ENCODE data around the gene EXOSC3.
"Not testable (repeated sequence)": the region's sequence is repeated elsewhere in the genome, so short reads cannot be mapped to it uniquely, and the experiment has no call there.

The EXOSC3 gene

DNA sequence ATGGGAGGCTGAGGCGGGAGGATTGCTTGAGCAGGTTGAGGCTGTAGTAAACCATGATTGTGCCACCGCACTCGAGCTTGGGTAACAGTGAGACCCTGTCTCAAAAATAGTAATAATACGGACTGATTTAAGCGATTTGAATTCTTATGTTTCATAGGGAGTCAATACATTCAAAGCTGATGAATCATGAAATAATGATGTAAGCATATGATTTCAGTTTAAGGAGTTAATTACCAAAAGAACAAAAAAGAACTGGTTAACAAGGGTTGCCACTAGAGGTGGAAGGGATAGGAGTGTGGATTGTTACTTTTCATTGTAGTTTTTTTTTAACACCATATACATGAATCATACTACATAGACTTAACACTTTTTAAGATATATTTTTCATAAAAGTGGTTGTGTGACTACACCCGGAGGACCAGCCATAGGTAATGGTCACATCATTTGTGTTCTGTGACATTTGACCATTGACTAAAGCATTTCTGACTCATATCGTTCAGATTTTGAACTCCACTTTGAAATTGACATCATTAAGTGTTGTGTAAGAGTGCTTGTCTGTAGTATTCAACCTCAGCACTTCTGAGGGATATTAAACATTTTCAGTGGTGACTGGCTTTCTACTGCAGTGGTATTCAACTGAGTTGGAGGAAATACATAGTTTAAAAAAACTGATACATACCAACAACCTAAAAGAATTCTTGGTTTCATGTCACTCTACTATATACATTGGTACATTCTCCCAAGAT lies 24.3 kb downstream of the EXOSC3 start:
- TF ChIP-seq, protein P1, sequence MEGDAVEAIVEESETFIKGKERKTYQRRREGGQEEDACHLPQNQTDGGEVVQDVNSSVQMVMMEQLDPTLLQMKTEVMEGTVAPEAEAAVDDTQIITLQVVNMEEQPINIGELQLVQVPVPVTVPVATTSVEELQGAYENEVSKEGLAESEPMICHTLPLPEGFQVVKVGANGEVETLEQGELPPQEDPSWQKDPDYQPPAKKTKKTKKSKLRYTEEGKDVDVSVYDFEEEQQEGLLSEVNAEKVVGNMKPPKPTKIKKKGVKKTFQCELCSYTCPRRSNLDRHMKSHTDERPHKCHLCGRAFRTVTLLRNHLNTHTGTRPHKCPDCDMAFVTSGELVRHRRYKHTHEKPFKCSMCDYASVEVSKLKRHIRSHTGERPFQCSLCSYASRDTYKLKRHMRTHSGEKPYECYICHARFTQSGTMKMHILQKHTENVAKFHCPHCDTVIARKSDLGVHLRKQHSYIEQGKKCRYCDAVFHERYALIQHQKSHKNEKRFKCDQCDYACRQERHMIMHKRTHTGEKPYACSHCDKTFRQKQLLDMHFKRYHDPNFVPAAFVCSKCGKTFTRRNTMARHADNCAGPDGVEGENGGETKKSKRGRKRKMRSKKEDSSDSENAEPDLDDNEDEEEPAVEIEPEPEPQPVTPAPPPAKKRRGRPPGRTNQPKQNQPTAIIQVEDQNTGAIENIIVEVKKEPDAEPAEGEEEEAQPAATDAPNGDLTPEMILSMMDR (IDR thresholded peaks at IDR 0.05; ENCODE audit: low read depth, low read length) = no peak
- peak; percentile 55 for DNase-seq (ENCODE audit: low read depth, low spot score)
- in situ Hi-C loops (cut with HindIII; ENCODE audit: low sequenced_read_pairs) = no loop called here
- H3K4me3 ChIP-seq (ENCODE audit: low read depth, low read length) = no peak overlapping the region

DNA sequence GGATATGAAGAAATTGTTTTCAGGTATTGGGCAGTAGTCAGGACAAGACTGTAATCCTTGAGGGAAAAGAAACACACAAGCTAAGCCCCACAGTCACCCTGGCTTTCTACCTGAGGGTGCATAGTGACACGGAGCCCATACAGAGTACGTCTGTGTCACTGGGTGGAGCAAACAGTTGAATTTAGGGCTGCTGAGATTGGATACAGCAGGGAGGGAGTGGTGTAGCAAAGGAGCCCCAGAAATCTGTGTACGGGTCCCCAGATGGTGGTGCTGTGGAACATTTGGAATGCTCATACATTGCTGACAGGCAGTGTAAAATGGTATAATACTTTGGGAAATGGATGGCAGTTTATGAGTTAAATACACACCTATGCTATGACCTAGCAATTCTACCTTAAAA lies 26.1 kb downstream of the EXOSC3 start:
- in situ Hi-C loops (cut with HindIII; ENCODE audit: low sequenced_read_pairs) = no loop called here
- TF ChIP-seq, protein P1 (IDR thresholded peaks at IDR 0.05; ENCODE audit: low read depth, low read length) = no peak
- DNase-seq (ENCODE audit: low read depth, low spot score) = no peak
- H3K4me3 ChIP-seq (ENCODE audit: low read depth, low read length) = no peak overlapping the region

DNA sequence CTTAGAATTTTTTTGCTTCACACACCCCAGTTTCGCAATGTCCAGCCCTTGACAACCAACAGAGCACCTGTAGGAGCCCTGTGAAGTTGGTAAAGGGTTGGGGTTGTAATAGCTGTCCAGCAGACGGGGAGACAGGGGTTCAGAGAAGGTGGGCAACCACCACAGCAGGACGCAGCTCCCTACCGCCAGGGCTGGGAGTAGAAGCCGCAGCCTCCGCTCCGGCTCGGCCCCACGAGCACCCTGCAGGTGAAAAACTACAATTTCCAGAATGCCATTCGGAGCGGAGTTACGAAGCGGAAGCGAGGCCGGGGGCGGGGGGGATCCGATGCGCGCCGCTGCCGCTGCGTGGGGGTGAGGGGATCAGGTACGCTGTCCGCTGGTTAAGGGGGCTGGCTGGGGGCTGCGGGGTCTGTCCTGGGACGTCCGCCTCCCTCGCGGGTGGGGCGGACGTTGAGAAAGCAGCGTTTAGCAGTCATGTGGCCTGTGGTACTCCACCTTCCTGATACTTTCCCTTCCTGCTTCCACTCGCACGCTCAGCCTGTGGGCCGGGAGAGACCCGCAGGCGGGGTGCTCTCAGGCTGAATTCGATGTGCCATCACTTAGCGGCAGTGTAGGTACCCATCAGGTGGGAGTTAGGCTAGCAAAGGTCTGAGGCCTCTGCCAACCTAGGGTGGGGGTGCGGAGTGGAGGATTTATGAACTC lies 31.2 kb downstream of the EXOSC3 start, which contains the start of gene TRMT10B:
Gene TRMT10B, plus strand, starts transcription at position 317 of the 702 bp plus-strand sequence. CDS start 8,127 bp downstream, outside the sequence.
- in situ Hi-C loops (cut with HindIII; ENCODE audit: low sequenced_read_pairs) = no loop called here
- DNase-seq (ENCODE audit: low read depth, low spot score) = peak; percentile 74
- TF ChIP-seq, protein P1 (IDR thresholded peaks at IDR 0.05; ENCODE audit: low read depth, low read length) = no peak
- peak within 1 kb of the TSS; percentile 64 for H3K4me3 ChIP-seq (ENCODE audit: low read depth, low read length)

DNA sequence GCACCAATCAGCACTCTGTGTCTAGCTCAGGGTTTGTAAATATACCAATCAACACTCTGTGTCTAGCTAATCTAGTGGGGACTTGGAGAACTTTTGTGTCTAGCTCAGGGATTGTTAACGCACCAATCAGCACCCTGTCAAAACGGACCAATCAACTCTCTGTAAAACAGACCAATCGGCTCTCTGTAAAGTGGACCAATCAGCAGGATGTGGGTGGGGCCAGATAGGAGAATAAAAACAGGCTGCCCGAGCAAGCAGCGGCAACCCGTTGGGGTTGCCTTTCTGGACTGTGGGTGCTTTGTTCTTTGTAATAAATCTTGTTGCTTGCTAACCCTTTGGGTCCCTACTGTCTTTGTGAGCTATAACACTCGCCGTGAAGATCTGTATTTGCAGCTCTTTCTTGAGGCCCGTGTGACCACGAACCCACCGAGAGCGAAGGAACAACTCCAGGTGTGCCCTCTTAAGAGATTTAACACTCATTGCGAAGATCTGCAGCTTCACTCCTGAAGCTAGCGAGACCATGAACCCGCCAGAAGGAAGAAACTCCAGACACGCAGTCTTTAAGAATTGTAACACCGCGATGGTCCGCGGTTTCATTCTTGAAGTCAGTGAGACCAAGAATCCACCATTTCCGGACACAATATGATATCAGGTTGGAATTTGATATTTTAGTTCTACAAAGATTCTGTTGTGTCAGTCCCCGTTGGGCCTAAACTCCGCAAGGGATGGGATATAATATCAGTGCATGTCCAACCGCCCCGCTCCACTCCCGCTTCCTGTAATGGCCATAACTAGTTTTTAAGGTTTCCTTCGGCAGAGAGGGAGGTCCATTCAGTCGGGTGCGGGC lies 32.0 kb downstream of the EXOSC3 start:
- in situ Hi-C loops (cut with HindIII; ENCODE audit: low sequenced_read_pairs) = no loop called here
- DNase-seq (ENCODE audit: low read depth, low spot score) = no peak
- peak overlapping the region; percentile 64 for H3K4me3 ChIP-seq (ENCODE audit: low read depth, low read length)
- TF ChIP-seq, protein P1 (IDR thresholded peaks at IDR 0.05; ENCODE audit: low read depth, low read length) = no peak

DNA sequence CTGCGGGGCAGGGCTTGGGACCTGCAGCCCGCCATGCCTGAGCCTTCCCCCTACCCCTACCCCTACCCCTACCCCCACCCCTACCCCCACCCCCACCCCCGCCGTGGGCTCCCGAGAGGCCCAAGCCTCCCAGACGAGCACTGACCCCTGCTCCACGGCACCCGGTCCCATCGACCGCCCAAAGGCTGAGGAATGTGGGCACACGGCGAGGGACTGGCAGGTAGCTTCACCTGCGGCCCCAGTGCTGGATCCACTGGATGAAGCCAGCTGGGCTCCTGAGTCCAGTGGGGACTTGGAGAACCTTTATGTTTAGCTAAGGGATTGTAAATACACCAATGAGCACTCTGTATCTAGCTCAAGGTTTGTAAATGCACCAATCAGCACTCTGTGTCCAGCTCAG lies 32.8 kb downstream of the EXOSC3 start:
- DNase-seq (ENCODE audit: low read depth, low spot score); in situ Hi-C loops (cut with HindIII; ENCODE audit: low sequenced_read_pairs); H3K4me3 ChIP-seq (ENCODE audit: low read depth, low read length): not testable (repeated sequence)

DNA sequence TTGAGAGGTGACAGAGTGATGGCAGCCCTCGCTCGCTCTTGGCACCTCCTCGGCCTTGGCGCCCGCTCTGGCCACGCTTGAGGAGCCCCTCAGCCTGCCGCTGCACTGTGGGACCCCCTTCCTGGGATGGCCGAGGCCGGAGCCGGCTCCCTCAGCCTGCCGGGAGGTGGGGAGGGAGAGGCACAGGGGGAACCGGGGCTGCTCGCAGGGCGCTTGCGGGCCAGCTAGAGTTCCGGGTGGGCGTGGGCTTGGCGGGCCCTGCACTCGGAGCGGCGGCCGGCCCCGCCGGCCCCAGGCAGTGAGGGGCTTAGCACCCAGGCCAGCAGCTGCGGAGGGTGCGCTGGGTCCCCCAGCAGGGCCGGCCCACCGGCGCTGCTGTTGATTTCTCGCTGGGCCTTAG lies 33.2 kb downstream of the EXOSC3 start:
- in situ Hi-C loops (cut with HindIII; ENCODE audit: low sequenced_read_pairs); DNase-seq (ENCODE audit: low read depth, low spot score); H3K4me3 ChIP-seq (ENCODE audit: low read depth, low read length): not testable (repeated sequence)

DNA sequence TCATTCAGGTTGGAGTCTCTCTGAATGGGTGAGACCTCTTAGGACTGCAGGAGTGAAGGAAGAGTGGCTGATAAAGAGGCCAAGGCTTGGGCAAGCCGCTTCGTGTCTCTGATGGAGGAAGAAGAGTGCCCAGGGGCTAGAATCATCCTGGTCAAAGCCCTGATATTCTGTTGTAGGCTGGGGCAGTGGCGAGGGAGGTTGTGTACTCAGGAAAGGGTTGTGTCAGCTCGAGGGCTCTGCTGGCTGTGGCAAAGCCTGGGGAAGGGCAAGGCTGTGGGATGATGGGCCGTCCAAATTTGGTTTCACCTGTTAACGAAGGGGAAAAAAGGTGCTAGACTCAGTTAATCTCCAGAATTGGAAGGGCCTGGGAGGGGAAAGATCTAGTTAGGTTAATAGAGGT lies 33.7 kb downstream of the EXOSC3 start:
- DNase-seq (ENCODE audit: low read depth, low spot score) = no peak
- in situ Hi-C loops (cut with HindIII; ENCODE audit: low sequenced_read_pairs) = no loop called here
- TF ChIP-seq, protein P1 (IDR thresholded peaks at IDR 0.05; ENCODE audit: low read depth, low read length) = no peak

More for the DNA sequence above, 33.7 kb downstream of the EXOSC3 start:
- no peak overlapping the region for H3K4me3 ChIP-seq (ENCODE audit: low read depth, low read length)

Data from astrocyte of the spinal cord (primary cell).